PC-3 (cell line): Measurements from ENCODE around the gene DAAM2.

Experiments used
- EZH2 ChIP-seq: fragments of 300-600 bp; sonication (generic); IDR thresholded peaks from one replicate; pipeline ENCODE4 v1.6.1; 2017; ENCODE audit warnings: antibody characterized with exemption, mild to moderate bottlenecking, low read length; ENCODE audit not compliant: unreplicated experiment
- EZH2phosphoT487 ChIP-seq: fragments of 300-600 bp; sonication (generic); IDR thresholded peaks from 2 replicates; pipeline ENCODE4 v1.6.1; 2018; ENCODE audit warnings: mild to moderate bottlenecking, antibody characterized with exemption, low read length, borderline replicate concordance
- TF ChIP-seq, protein P1 (sequence below): fragments of 300-600 bp; sonication (generic); conservative IDR thresholded peaks from 2 replicates; pipeline ENCODE4 v1.5.1; 2017; ENCODE audit warnings: antibody characterized with exemption, low read depth, mild to moderate bottlenecking, low read length

DNA sequence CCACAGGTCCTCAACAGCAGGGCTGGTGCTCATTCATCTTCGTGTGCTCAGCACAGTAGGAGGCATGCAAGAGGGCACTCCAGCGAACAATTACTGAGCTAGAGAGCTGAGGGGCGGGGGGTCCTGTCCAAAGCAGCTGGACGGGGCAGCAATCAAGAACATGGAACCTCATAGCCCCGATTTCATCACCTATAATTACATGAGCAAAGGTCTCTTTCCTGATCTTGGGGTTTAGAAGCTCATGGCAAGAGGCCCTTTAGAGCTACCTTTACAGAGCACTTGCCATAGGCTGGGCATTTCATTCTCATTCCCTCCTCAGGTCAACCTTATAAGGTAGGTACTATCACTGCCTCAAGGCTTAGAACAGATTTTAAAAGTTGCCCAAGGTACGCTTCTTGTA, 131.7 kb downstream of the DAAM2 start:
- TF ChIP-seq, protein P1, sequence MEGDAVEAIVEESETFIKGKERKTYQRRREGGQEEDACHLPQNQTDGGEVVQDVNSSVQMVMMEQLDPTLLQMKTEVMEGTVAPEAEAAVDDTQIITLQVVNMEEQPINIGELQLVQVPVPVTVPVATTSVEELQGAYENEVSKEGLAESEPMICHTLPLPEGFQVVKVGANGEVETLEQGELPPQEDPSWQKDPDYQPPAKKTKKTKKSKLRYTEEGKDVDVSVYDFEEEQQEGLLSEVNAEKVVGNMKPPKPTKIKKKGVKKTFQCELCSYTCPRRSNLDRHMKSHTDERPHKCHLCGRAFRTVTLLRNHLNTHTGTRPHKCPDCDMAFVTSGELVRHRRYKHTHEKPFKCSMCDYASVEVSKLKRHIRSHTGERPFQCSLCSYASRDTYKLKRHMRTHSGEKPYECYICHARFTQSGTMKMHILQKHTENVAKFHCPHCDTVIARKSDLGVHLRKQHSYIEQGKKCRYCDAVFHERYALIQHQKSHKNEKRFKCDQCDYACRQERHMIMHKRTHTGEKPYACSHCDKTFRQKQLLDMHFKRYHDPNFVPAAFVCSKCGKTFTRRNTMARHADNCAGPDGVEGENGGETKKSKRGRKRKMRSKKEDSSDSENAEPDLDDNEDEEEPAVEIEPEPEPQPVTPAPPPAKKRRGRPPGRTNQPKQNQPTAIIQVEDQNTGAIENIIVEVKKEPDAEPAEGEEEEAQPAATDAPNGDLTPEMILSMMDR = no peak
- TF ChIP-seq EZH2phosphoT487 (no peak), EZH2 (no peak)
